ENCODE results near the gene PRR7.

DNA sequence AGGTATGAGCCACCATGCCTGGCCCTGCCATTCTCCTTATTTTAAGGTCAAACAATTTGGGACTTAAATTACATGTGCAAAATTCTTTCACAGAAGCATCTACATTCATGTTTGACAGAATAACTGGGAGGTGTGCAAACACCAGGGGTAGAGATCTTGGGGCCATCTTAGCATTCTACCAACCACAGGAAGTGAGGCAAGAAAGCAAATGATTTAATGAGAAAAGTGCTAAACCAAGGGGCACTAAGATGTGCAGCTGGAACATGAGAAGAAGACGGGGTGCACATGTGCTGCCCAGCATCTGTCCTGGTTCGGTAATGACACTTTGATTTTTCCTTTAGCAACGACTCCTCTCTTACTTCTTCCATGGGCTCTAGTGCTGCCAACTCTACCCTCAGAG lies 36.0 kb upstream of the PRR7 start:
- TF ChIP-seq, protein P1, sequence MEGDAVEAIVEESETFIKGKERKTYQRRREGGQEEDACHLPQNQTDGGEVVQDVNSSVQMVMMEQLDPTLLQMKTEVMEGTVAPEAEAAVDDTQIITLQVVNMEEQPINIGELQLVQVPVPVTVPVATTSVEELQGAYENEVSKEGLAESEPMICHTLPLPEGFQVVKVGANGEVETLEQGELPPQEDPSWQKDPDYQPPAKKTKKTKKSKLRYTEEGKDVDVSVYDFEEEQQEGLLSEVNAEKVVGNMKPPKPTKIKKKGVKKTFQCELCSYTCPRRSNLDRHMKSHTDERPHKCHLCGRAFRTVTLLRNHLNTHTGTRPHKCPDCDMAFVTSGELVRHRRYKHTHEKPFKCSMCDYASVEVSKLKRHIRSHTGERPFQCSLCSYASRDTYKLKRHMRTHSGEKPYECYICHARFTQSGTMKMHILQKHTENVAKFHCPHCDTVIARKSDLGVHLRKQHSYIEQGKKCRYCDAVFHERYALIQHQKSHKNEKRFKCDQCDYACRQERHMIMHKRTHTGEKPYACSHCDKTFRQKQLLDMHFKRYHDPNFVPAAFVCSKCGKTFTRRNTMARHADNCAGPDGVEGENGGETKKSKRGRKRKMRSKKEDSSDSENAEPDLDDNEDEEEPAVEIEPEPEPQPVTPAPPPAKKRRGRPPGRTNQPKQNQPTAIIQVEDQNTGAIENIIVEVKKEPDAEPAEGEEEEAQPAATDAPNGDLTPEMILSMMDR (IDR thresholded peaks at IDR 0.05), result no peak
- no peak for TF ChIP-seq POLR2AphosphoS5 (IDR thresholded peaks at IDR 0.05; ENCODE audit: low read depth, low read length)

All from Panc1 (cell line).